Measurements from ENCODE around the gene TBC1D16. TPM values are rescaled to one million over a fixed set of nuclear protein-coding genes. Genes with fewer than 3 reads are reported as not detected.

TBC1D16 gene
- total RNA-seq, 1 experiment from 2014 or later = 85.8 TPM

DNA sequence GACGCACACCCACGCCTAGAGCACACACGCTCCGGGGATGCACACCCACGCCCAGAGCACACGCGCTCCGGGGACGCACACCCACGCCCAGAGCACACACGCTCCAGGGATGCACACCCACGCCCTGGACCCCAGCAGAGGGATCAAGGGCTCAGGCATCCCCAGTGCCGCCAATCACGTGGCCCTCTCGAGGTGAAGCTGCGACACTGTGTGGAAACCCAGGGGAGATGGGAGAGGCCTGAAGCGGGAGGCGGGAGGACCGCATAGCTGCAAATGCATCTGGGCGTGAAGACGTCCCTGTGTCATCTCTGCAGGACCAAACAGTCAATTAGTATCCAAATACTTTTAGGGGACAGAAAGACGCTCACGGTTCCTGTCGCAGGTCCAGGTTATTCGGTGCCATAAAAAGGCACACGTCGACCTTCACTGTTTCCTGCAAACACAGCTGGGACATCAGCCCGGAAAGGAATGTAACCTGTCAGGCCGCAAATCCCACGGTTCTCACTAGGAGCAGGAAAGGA lies 56.4 kb downstream of the TBC1D16 start:
- Histone ChIP-seq H4K8ac (replicated peaks; ENCODE audit: insufficient read length, low read depth, low read length) (no peak overlapping the region), H3T11ph (ENCODE audit: low read length) (no peak overlapping the region), H3K56ac (ENCODE audit: insufficient read length, low read depth, low read length) (no peak overlapping the region), H2BK15ac (ENCODE audit: low read depth, low read length) (no peak overlapping the region), H3K27ac (ENCODE audit: insufficient read length, low read depth, low read length) (no peak overlapping the region), H3K18ac (ENCODE audit: insufficient read length, low read depth, low read length) (no peak overlapping the region), H4K91ac (ENCODE audit: insufficient read length, low read depth, low read length) (no peak overlapping the region), H2AK5ac (ENCODE audit: insufficient read length, low read length) (no peak overlapping the region), H3K9me3 (ENCODE audit: control insufficient read depth, low read depth, low read length) (no peaks in the 10 kb centered on the region), H4K20me1 (ENCODE audit: control insufficient read depth, insufficient read depth, insufficient read length) (no peaks in the 10 kb centered on the region), H2AFZ (ENCODE audit: low read length) (no peak overlapping the region), H2BK20ac (ENCODE audit: low read depth, low read length, poor library complexity, severe bottlenecking) (no peak overlapping the region), H3K79me2 (ENCODE audit: insufficient read depth, low read length) (0 out of 2 replicates have a peak, but pooled peaks cover 2% of the 10 kb centered on the region), H3K14ac (ENCODE audit: insufficient read depth, low read length) (no peak overlapping the region), H3K23me2 (ENCODE audit: insufficient read length, low read depth, low read length, poor library complexity, severe bottlenecking) (no peaks in the 10 kb centered on the region), H3K4me2 (ENCODE audit: insufficient read depth, insufficient read length, low read length) (no peak overlapping the region), H3K23ac (ENCODE audit: insufficient read length, low read depth, low read length) (no peak overlapping the region), H2BK12ac (ENCODE audit: insufficient read length, low read depth, low read length) (no peak overlapping the region), H3K79me1 (ENCODE audit: insufficient read depth, low read depth, low read length, poor library complexity, severe bottlenecking) (no peaks in the 10 kb centered on the region), H2BK5ac (ENCODE audit: insufficient read length, low read length) (no peak overlapping the region), H3K27me3 (ENCODE audit: insufficient read depth, low read length) (no peaks in the 10 kb centered on the region), H2BK120ac (ENCODE audit: low read depth, low read length, poor library complexity, severe bottlenecking) (no peak overlapping the region), H4K5ac (ENCODE audit: insufficient read length, low read depth, low read length) (no peak overlapping the region), H3K9ac (ENCODE audit: extremely low read depth, insufficient read length, low read length) (no peak overlapping the region), H3K4me1 (ENCODE audit: insufficient read depth, low read length) (no peaks in the 10 kb centered on the region), H3K4ac (ENCODE audit: low read depth, low read length) (no peak overlapping the region)
- peak; percentile 33 for DNase-seq
- WGBS (ENCODE audit: extremely low coverage, insufficient read length, low lambda C conversion rate) = no CpG with 5 or more reads among the region's 30 CpGs
- peak overlapping the region in 1 of 3 experiments; percentile 41; a peak in 2 of 7 replicates for H3K27ac Mint-ChIP-seq
- peaks cover 1 to 4% (median 3%) of the 10 kb centered on the region in 3 experiments; a peak in 3 of 7 replicates for H3K36me3 Mint-ChIP-seq (ENCODE audit: insufficient read depth in 1 of 3, low read depth in 3 of 3)
- H3K27me3 Mint-ChIP-seq (ENCODE audit: low read depth) = no peaks in the 10 kb centered on the region; the same call in 1 of the 2 replicates
- TF ChIP-seq, protein P1, sequence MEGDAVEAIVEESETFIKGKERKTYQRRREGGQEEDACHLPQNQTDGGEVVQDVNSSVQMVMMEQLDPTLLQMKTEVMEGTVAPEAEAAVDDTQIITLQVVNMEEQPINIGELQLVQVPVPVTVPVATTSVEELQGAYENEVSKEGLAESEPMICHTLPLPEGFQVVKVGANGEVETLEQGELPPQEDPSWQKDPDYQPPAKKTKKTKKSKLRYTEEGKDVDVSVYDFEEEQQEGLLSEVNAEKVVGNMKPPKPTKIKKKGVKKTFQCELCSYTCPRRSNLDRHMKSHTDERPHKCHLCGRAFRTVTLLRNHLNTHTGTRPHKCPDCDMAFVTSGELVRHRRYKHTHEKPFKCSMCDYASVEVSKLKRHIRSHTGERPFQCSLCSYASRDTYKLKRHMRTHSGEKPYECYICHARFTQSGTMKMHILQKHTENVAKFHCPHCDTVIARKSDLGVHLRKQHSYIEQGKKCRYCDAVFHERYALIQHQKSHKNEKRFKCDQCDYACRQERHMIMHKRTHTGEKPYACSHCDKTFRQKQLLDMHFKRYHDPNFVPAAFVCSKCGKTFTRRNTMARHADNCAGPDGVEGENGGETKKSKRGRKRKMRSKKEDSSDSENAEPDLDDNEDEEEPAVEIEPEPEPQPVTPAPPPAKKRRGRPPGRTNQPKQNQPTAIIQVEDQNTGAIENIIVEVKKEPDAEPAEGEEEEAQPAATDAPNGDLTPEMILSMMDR (conservative IDR thresholded peaks at IDR 0.05) = no peak
- no peak overlapping the region for H3K4me3 Mint-ChIP-seq
- no peaks in the 10 kb centered on the region for H3K9me3 Mint-ChIP-seq
- H3K4me1 Mint-ChIP-seq = peaks cover 24 to 47% of the 10 kb centered on the region in 2 experiments
